SK-N-SH treated with all-trans-retinoic acid at 6 μM for 48 hours (cell line): Measurements from ENCODE around the gene LRTM1.

Experiments used
- ARNTL ChIP-seq: fragments of 450-650 bp; formaldehyde crosslinking; IDR thresholded peaks from 2 replicates; pipeline ENCODE4 v1.5.0; 2020; ENCODE audit warnings: low read depth, mild to moderate bottlenecking, moderate library complexity, borderline replicate concordance
- BACH2 ChIP-seq: fragments of 250-450 bp; sonication (Bioruptor Pico); IDR thresholded peaks from 2 replicates; pipeline ENCODE4 v1.9.0; 2021; ENCODE audit warnings: mild to moderate bottlenecking, borderline replicate concordance
- CSRNP3 ChIP-seq: fragments of 250-450 bp; sonication (Bioruptor Pico); IDR thresholded peaks from 2 replicates; pipeline ENCODE4 v1.5.1; 2021; ENCODE audit warnings: mild to moderate bottlenecking, moderate library complexity
- OSR1 ChIP-seq: fragments of 250-450 bp; sonication (Bioruptor Pico); IDR thresholded peaks from 2 replicates; pipeline ENCODE4 v1.8.0; 2022; ENCODE audit warnings: moderate library complexity, mild to moderate bottlenecking, inconsistent platforms
- PATZ1 ChIP-seq: fragments of 250-450 bp; sonication (Bioruptor Pico); IDR thresholded peaks from 2 replicates; pipeline ENCODE4 v1.8.0; 2020; ENCODE audit warnings: mild to moderate bottlenecking, moderate library complexity, borderline replicate concordance
- PPARA ChIP-seq: fragments of 250-450 bp; sonication (Bioruptor Pico); IDR thresholded peaks from 2 replicates; pipeline ENCODE4 v1.5.0; 2020; ENCODE audit warnings: mild to moderate bottlenecking, borderline replicate concordance
- RARB ChIP-seq: fragments of 250-450 bp; sonication (Bioruptor Pico); IDR thresholded peaks from 2 replicates; pipeline ENCODE4 v1.8.0; 2021; ENCODE audit warnings: mild to moderate bottlenecking, moderate library complexity
- SNAI2 ChIP-seq: fragments of 250-450 bp; sonication (Bioruptor Pico); IDR thresholded peaks from 2 replicates; pipeline ENCODE4 v1.5.0; 2020; ENCODE audit warnings: mild to moderate bottlenecking, moderate library complexity
- ZC3H10 ChIP-seq: fragments of 250-450 bp; sonication (Bioruptor Pico); IDR thresholded peaks from 2 replicates; pipeline ENCODE4 v1.5.1; 2021; ENCODE audit warnings: mild to moderate bottlenecking, moderate library complexity
- ZFP3 ChIP-seq: fragments of 250-450 bp; sonication (Bioruptor Pico); IDR thresholded peaks from 2 replicates; pipeline ENCODE4 v1.5.0; 2020; ENCODE audit warnings: mild to moderate bottlenecking, moderate library complexity
- ZNF565 ChIP-seq: fragments of 450-650 bp; formaldehyde crosslinking; conservative IDR thresholded peaks from 2 replicates; pipeline ENCODE4 v1.5.0; 2020; ENCODE audit warnings: low read depth, mild to moderate bottlenecking, moderate library complexity
- ZNF8 ChIP-seq: fragments of 450-650 bp; formaldehyde crosslinking; IDR thresholded peaks from 2 replicates; pipeline ENCODE4 v1.5.0; 2020; ENCODE audit warnings: mild to moderate bottlenecking, moderate library complexity

- TF ChIP-seq ZNF565 (CRISPR knock-in tag) = no peak
- no peak for TF ChIP-seq CSRNP3 (CRISPR knock-in tag)
- TF ChIP-seq ARNTL = no peak
- no peak for TF ChIP-seq ZC3H10
- no peak for TF ChIP-seq ZFP3 (CRISPR knock-in tag)
- no peak for TF ChIP-seq BACH2 (CRISPR knock-in tag)
- no peak for TF ChIP-seq PATZ1 (CRISPR knock-in tag)
- TF ChIP-seq RARB (CRISPR knock-in tag) = no peak
- no peak for TF ChIP-seq OSR1 (CRISPR knock-in tag)
- no peak for TF ChIP-seq ZNF8 (CRISPR knock-in tag)
- no peak for TF ChIP-seq SNAI2
- TF ChIP-seq PPARA (CRISPR knock-in tag) = no peak
These were observed 11.1 kb downstream of the LRTM1 start for GRCh38 chr3:54916732-54917131.
